Neural cell (in vitro differentiated cells): ENCODE data around the gene ACOD1. TPM values are rescaled to one million over a fixed set of nuclear protein-coding genes. Genes with fewer than 3 reads are reported as not detected.

Experiments used
- H2AFZ ChIP-seq: fragments of 200-600, 300-800 bp; sonication (generic), shearing (Covaris generic); 2 replicates; pipeline ENCODE4 v1.6.0; 2014; ENCODE audit warnings: low read depth, mild to moderate bottlenecking, antibody characterized with exemption, low read length, moderate library complexity
- H3F3A ChIP-seq: fragments of 200-600 bp; shearing (Covaris generic); 2 replicates; pipeline ENCODE4 v1.6.1; 2016; ENCODE audit warnings: mild to moderate bottlenecking, moderate library complexity, mixed read lengths, antibody characterized with exemption, low read length; ENCODE audit not compliant: insufficient read depth, poor library complexity, severe bottlenecking
- H3K27ac ChIP-seq: fragments of 200-600, 300-800 bp; sonication (generic), shearing (Covaris generic); 2 replicates; pipeline ENCODE4 v1.5.1; 2014; ENCODE audit warnings: mild to moderate bottlenecking, low read length, moderate library complexity
- H3K27me3 ChIP-seq: fragments of 300-800, 200-600 bp; sonication (generic), shearing (Covaris generic); 2 replicates; pipeline ENCODE4 v1.6.0; 2014; ENCODE audit warnings: mild to moderate bottlenecking, low read depth, low read length, moderate library complexity; ENCODE audit not compliant: insufficient read depth
- H3K36me3 ChIP-seq: fragments of 300-800, 200-600 bp; sonication (generic), shearing (Covaris generic); 2 replicates; pipeline ENCODE4 v1.5.1; 2014; ENCODE audit warnings: mild to moderate bottlenecking, antibody characterized with exemption, low read length, moderate library complexity; ENCODE audit not compliant: insufficient read depth
- H3K4me2 ChIP-seq: fragments of 300-800, 200-600 bp; sonication (generic), shearing (Covaris generic); 2 replicates; pipeline ENCODE4 v1.6.0; 2014; ENCODE audit warnings: mild to moderate bottlenecking, low read length
- H3K4me3 ChIP-seq: fragments of 300-800, 200-600 bp; sonication (generic), shearing (Covaris generic); 2 replicates; pipeline ENCODE4 v1.5.1; 2014; ENCODE audit warnings: mild to moderate bottlenecking, low read length, moderate library complexity
- H3K79me2 ChIP-seq: fragments of 200-600 bp; shearing (Covaris generic); replicated peaks from 2 replicates; pipeline ENCODE4 v1.6.0; 2014; ENCODE audit warnings: mild to moderate bottlenecking, low read length, moderate library complexity; ENCODE audit not compliant: insufficient read depth
- H3K9ac ChIP-seq: fragments of 300-800, 200-600 bp; sonication (generic), shearing (Covaris generic); 2 replicates; pipeline ENCODE4 v1.6.1; 2016; ENCODE audit warnings: mild to moderate bottlenecking, low read length, mixed read lengths
- H3K9me2 ChIP-seq: fragments of 200-600 bp; shearing (Covaris generic); 2 replicates; pipeline ENCODE4 v1.6.1; 2016; ENCODE audit warnings: mild to moderate bottlenecking, low read length, mixed read lengths; ENCODE audit not compliant: insufficient read depth
- H3K9me3 ChIP-seq: fragments of 200-600, 300-800 bp; sonication (generic), shearing (Covaris generic); 2 replicates; pipeline ENCODE4 v1.6.1; 2016; ENCODE audit warnings: mild to moderate bottlenecking, mixed run types, low read length, moderate library complexity, mixed read lengths
- H4K20me1 ChIP-seq: fragments of 200-600 bp; shearing (Covaris generic); 2 replicates; pipeline ENCODE4 v1.6.1; 2016; ENCODE audit warnings: mild to moderate bottlenecking, mixed run types; ENCODE audit not compliant: insufficient read depth
- CTCF ChIP-seq: fragments of 450-650 bp; IDR thresholded peaks from 2 replicates; pipeline ENCODE4 v1.5.1; 2014; ENCODE audit warnings: antibody characterized with exemption, mild to moderate bottlenecking, moderate library complexity; ENCODE audit not compliant: poor library complexity, severe bottlenecking
- EP300 ChIP-seq: fragments of 450-650 bp; conservative IDR thresholded peaks from 2 replicates; pipeline ENCODE4 v1.6.1; 2014; ENCODE audit warnings: antibody characterized with exemption, mild to moderate bottlenecking, moderate library complexity; ENCODE audit not compliant: poor library complexity, severe bottlenecking
- EZH2 ChIP-seq: fragments of 200-600, 300-800 bp; shearing (Covaris generic), sonication (generic); IDR thresholded peaks from 2 replicates; pipeline ENCODE4 v1.6.1; 2014; ENCODE audit warnings: antibody characterized with exemption, low read length, borderline replicate concordance, mild to moderate bottlenecking; ENCODE audit not compliant: insufficient read depth, poor library complexity, severe bottlenecking
- MXI1 ChIP-seq: fragments of 450-650 bp; conservative IDR thresholded peaks from 2 replicates; pipeline ENCODE4 v1.6.1; 2014; ENCODE audit warnings: antibody characterized with exemption, mild to moderate bottlenecking; ENCODE audit not compliant: poor library complexity, severe bottlenecking
- POLR2AphosphoS5 ChIP-seq: IDR thresholded peaks from 2 replicates; pipeline ENCODE4 v1.6.1; 2012
- RAD21 ChIP-seq: fragments of 450-650 bp; conservative IDR thresholded peaks from 2 replicates; pipeline ENCODE4 v1.6.1; 2014; ENCODE audit warnings: antibody characterized with exemption, mild to moderate bottlenecking, moderate library complexity
- REST ChIP-seq: IDR thresholded peaks from 2 replicates; pipeline ENCODE4 v1.6.1; 2012; ENCODE audit warnings: borderline replicate concordance
- SMC3 ChIP-seq: fragments of 450-650 bp; conservative IDR thresholded peaks from 2 replicates; pipeline ENCODE4 v1.6.1; 2014; ENCODE audit warnings: antibody characterized with exemption, mild to moderate bottlenecking, moderate library complexity; ENCODE audit not compliant: poor library complexity
- TAF1 ChIP-seq: IDR thresholded peaks from 2 replicates; pipeline ENCODE4 v1.6.1; 2012; ENCODE audit warnings: low read depth
- polyA plus RNA-seq: library from polyadenylated mRNA; depleted of rRNA; stranded (reverse); fragments of >200 nt; gene quantifications from 2 replicates; pipeline ENCODE4 v1.2.3, GENCODE V29; 2014

ACOD1 gene
- polyA plus RNA-seq, 1 donor from 2014 or later: not detected

- no peak overlapping the region for H3K9ac ChIP-seq
- H3K36me3 ChIP-seq: no peaks in the 10 kb centered on the region
- no peak overlapping the region for H3K4me3 ChIP-seq
- no peak overlapping the region for H3K27ac ChIP-seq
- no peaks in the 10 kb centered on the region for H3F3A ChIP-seq
- H3K4me2 ChIP-seq: no peak overlapping the region
- H2AFZ ChIP-seq: no peak overlapping the region
- no peak for TF ChIP-seq POLR2AphosphoS5
- TF ChIP-seq EZH2: no peak
- no peak for TF ChIP-seq MXI1
- no peak for TF ChIP-seq EP300
- no peak for TF ChIP-seq CTCF
- TF ChIP-seq SMC3: no peak
- TF ChIP-seq TAF1: no peak
- TF ChIP-seq REST: no peak
- no peak for TF ChIP-seq RAD21
- no peaks in the 10 kb centered on the region for H3K27me3 ChIP-seq
- no peaks in the 10 kb centered on the region for H4K20me1 ChIP-seq
- H3K9me3 ChIP-seq: no peaks in the 10 kb centered on the region
- no peaks in the 10 kb centered on the region for H3K79me2 ChIP-seq
- H3K9me2 ChIP-seq: no peaks in the 10 kb centered on the region
These were observed 9.1 kb upstream of the ACOD1 start for GRCh38 chr13:76939215-76939614.

- Histone ChIP-seq H2AFZ (no peak overlapping the region), H3K9me2 (no peaks in the 10 kb centered on the region), H3K79me2 (no peaks in the 10 kb centered on the region), H3K9me3 (no peaks in the 10 kb centered on the region), H3K36me3 (no peaks in the 10 kb centered on the region), H3K4me2 (no peak overlapping the region), H3K4me3 (no peak overlapping the region), H3F3A (no peaks in the 10 kb centered on the region), H4K20me1 (no peaks in the 10 kb centered on the region), H3K27ac (no peak overlapping the region), H3K27me3 (no peaks in the 10 kb centered on the region), H3K9ac (no peak overlapping the region)
- TF ChIP-seq EP300 (no peak), SMC3 (no peak), TAF1 (no peak), EZH2 (no peak), REST (no peak), RAD21 (no peak), CTCF (no peak), POLR2AphosphoS5 (no peak), MXI1 (no peak)
These were observed 5.9 kb upstream of the ACOD1 start for GRCh38 chr13:76942363-76942762.
